Measurements from ENCODE around the gene GALNT16.

The GALNT16 gene

GRCh38 chr14:69398818-69399210, 138.9 kb downstream of the GALNT16 start:
- no peak for DNase-seq
- ChIA-PET POLR2A (interaction anchor here (1.1 kb wide), 1 partner anchor 247 kb away, joined by 4 read pairs; no protein-coding TSS in a partner anchor), CTCF (interaction anchor here (1.0 to 1.5 kb wide), 2 partner anchors 14 to 60 kb away, joined by 3 read pairs; no protein-coding TSS in a partner anchor)
- peaks cover 0 to 27% (median 13%) of the 10 kb centered on the region in 4 experiments for H3K36me3 ChIP-seq (ENCODE audit: control insufficient read depth in 4 of 4, insufficient read depth in 4 of 4, low read length in 3 of 4)
- H3K4me1 ChIP-seq (ENCODE audit: control extremely low read depth in 1 of 4, control insufficient read depth in 4 of 4, insufficient read depth in 4 of 4, low read length in 3 of 4), result peaks cover 13 to 37% (median 35%) of the 10 kb centered on the region in 4 experiments
- H3K9me3 ChIP-seq (ENCODE audit: control extremely low read depth in 1 of 5, control insufficient read depth in 4 of 5, insufficient read depth in 2 of 5, low read depth in 1 of 5, low read length in 4 of 5), result no peaks in the 10 kb centered on the region
- H3K4me3 ChIP-seq (ENCODE audit: control insufficient read depth in 1 of 7, extremely low read depth in 1 of 7, insufficient read depth in 4 of 7, low read depth in 2 of 7, low read length in 6 of 7), result peak overlapping the region; percentile 87 to 96 (median 90)
- no peaks in the 10 kb centered on the region for H3K27me3 ChIP-seq (replicated peaks in 2 of 5; ENCODE audit: control insufficient read depth in 4 of 5, insufficient read depth in 5 of 5, low read length in 4 of 5)
- H3K27ac ChIP-seq (ENCODE audit: insufficient read depth in 1 of 2, low read depth in 1 of 2, low read length in 2 of 2, poor library complexity in 1 of 2, severe bottlenecking in 2 of 2), result peak overlapping the region; percentile 95 to 96
- 0% methylated on average over 15 of the region's 18 CpGs for WGBS (ENCODE audit: insufficient coverage)

- CTCF ChIA-PET, result interaction anchor here (1.0 kb wide), 1 partner anchor 15 kb away, joined by 3 read pairs; no protein-coding TSS in a partner anchor
Measured at GRCh38 chr14:69399750-69400149, 139.8 kb downstream of the GALNT16 start.

DNA sequence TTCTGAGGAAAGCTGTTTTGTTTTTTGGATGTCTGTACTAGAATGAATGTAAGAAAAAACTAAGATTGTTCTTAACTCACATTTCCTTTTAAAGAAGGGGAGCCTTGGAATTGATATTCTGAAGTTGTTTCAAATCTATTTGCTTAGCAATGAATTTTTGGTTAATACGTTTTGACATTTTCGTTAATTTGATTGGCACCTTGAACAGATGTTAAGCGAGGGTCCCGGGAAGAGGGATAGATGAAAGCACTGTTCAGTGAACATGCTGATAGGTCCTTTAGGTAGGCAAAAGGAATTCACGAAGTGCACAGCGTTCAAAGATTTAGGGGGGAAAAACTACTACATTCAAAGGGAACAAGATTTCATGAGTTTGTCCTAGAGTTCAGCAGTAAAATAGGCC, 140.2 kb downstream of the GALNT16 start:
- Histone ChIP-seq H3K36me3 (ENCODE audit: control insufficient read depth in 4 of 4, insufficient read depth in 4 of 4, low read length in 3 of 4) (peaks cover 1 to 14% (median 4%) of the 10 kb centered on the region in 4 experiments), H3K9me3 (ENCODE audit: control extremely low read depth in 1 of 5, control insufficient read depth in 4 of 5, insufficient read depth in 2 of 5, low read depth in 1 of 5, low read length in 4 of 5) (peaks cover 0 to 2% (median 0%) of the 10 kb centered on the region in 5 experiments), H3K27ac (ENCODE audit: insufficient read depth in 1 of 2, low read depth in 1 of 2, low read length in 2 of 2, poor library complexity in 1 of 2, severe bottlenecking in 2 of 2) (no peak overlapping the region), H3K27me3 (replicated peaks in 2 of 5; ENCODE audit: control insufficient read depth in 4 of 5, insufficient read depth in 5 of 5, low read length in 4 of 5) (no peaks in the 10 kb centered on the region), H3K4me1 (ENCODE audit: control extremely low read depth in 1 of 4, control insufficient read depth in 4 of 4, insufficient read depth in 4 of 4, low read length in 3 of 4) (peaks cover 13 to 37% (median 35%) of the 10 kb centered on the region in 4 experiments), H3K4me3 (ENCODE audit: control insufficient read depth in 1 of 7, extremely low read depth in 1 of 7, insufficient read depth in 4 of 7, low read depth in 2 of 7, low read length in 6 of 7) (peak overlapping the region in 6 of 7 experiments; percentile 3 to 95 (median 57))
- 97% methylated on average over 6 of the region's 6 CpGs for WGBS (ENCODE audit: insufficient coverage)
- ChIA-PET CTCF (interaction anchor here (1.0 kb wide), 1 partner anchor 15 kb away, joined by 3 read pairs; no protein-coding TSS in a partner anchor), POLR2A (no interaction called here)
- no peak for DNase-seq

More at GRCh38 chr14:69399750-69400149, 139.8 kb downstream of the GALNT16 start:
- Histone ChIP-seq H3K9me3 (ENCODE audit: control extremely low read depth in 1 of 5, control insufficient read depth in 4 of 5, insufficient read depth in 2 of 5, low read depth in 1 of 5, low read length in 4 of 5) (peaks cover 0 to under 1% (median 0%) of the 10 kb centered on the region in 5 experiments), H3K27ac (ENCODE audit: insufficient read depth in 1 of 2, low read depth in 1 of 2, low read length in 2 of 2, poor library complexity in 1 of 2, severe bottlenecking in 2 of 2) (no peak overlapping the region), H3K36me3 (ENCODE audit: control insufficient read depth in 4 of 4, insufficient read depth in 4 of 4, low read length in 3 of 4) (peaks cover 0 to 18% (median 7%) of the 10 kb centered on the region in 4 experiments), H3K27me3 (replicated peaks in 2 of 5; ENCODE audit: control insufficient read depth in 4 of 5, insufficient read depth in 5 of 5, low read length in 4 of 5) (no peaks in the 10 kb centered on the region), H3K4me1 (ENCODE audit: control extremely low read depth in 1 of 4, control insufficient read depth in 4 of 4, insufficient read depth in 4 of 4, low read length in 3 of 4) (peaks cover 13 to 37% (median 35%) of the 10 kb centered on the region in 4 experiments), H3K4me3 (ENCODE audit: control insufficient read depth in 1 of 7, extremely low read depth in 1 of 7, insufficient read depth in 4 of 7, low read depth in 2 of 7, low read length in 6 of 7) (peak overlapping the region in 5 of 7 experiments; percentile 33 to 96 (median 89))
- WGBS (ENCODE audit: insufficient coverage), result 98% methylated on average over 6 of the region's 8 CpGs
- no peak for DNase-seq
- POLR2A ChIA-PET, result no interaction called here

GRCh38 chr14:69401841-69402240, 141.9 kb downstream of the GALNT16 start:
- Histone ChIP-seq H3K27ac (ENCODE audit: insufficient read depth in 1 of 2, low read depth in 1 of 2, low read length in 2 of 2, poor library complexity in 1 of 2, severe bottlenecking in 2 of 2) (no peak overlapping the region), H3K27me3 (replicated peaks in 2 of 5; ENCODE audit: control insufficient read depth in 4 of 5, insufficient read depth in 5 of 5, low read length in 4 of 5) (no peaks in the 10 kb centered on the region), H3K4me1 (ENCODE audit: control extremely low read depth in 1 of 4, control insufficient read depth in 4 of 4, insufficient read depth in 4 of 4, low read length in 3 of 4) (peaks cover 13 to 32% (median 29%) of the 10 kb centered on the region in 4 experiments), H3K36me3 (ENCODE audit: control insufficient read depth in 4 of 4, insufficient read depth in 4 of 4, low read length in 3 of 4) (peaks cover 0 to 4% (median 2%) of the 10 kb centered on the region in 4 experiments), H3K9me3 (ENCODE audit: control extremely low read depth in 1 of 5, control insufficient read depth in 4 of 5, insufficient read depth in 2 of 5, low read depth in 1 of 5, low read length in 4 of 5) (peaks cover 0 to 2% (median 0%) of the 10 kb centered on the region in 5 experiments), H3K4me3 (ENCODE audit: control insufficient read depth in 1 of 7, extremely low read depth in 1 of 7, insufficient read depth in 4 of 7, low read depth in 2 of 7, low read length in 6 of 7) (no peak overlapping the region)
- no peak for DNase-seq
- WGBS (ENCODE audit: insufficient coverage), result no CpG with 5 or more reads among the region's 2 CpGs
- ChIA-PET CTCF (interaction anchor here (1.2 kb wide), 1 partner anchor 12 kb away, joined by 3 read pairs; no protein-coding TSS in a partner anchor), POLR2A (no interaction called here)

GRCh38 chr14:69404478-69404877, 144.5 kb downstream of the GALNT16 start:
- Histone ChIP-seq H3K4me1 (ENCODE audit: control extremely low read depth in 1 of 4, control insufficient read depth in 4 of 4, insufficient read depth in 4 of 4, low read length in 3 of 4) (peaks cover 8 to 25% (median 17%) of the 10 kb centered on the region in 4 experiments), H3K36me3 (ENCODE audit: control insufficient read depth in 4 of 4, insufficient read depth in 4 of 4, low read length in 3 of 4) (peaks cover 0 to 4% (median 2%) of the 10 kb centered on the region in 4 experiments), H3K27ac (ENCODE audit: insufficient read depth in 1 of 2, low read depth in 1 of 2, low read length in 2 of 2, poor library complexity in 1 of 2, severe bottlenecking in 2 of 2) (no peak overlapping the region), H3K9me3 (ENCODE audit: control extremely low read depth in 1 of 5, control insufficient read depth in 4 of 5, insufficient read depth in 2 of 5, low read depth in 1 of 5, low read length in 4 of 5) (peaks cover 0 to 2% (median 0%) of the 10 kb centered on the region in 5 experiments), H3K4me3 (ENCODE audit: control insufficient read depth in 1 of 7, extremely low read depth in 1 of 7, insufficient read depth in 4 of 7, low read depth in 2 of 7, low read length in 6 of 7) (no peak overlapping the region), H3K27me3 (replicated peaks in 2 of 5; ENCODE audit: control insufficient read depth in 4 of 5, insufficient read depth in 5 of 5, low read length in 4 of 5) (no peaks in the 10 kb centered on the region)
- POLR2A ChIA-PET, result no interaction called here
- no peak for DNase-seq
- CTCF ChIA-PET, result no interaction called here
- WGBS (ENCODE audit: insufficient coverage), result no CpG with 5 or more reads among the region's 3 CpGs

DNA sequence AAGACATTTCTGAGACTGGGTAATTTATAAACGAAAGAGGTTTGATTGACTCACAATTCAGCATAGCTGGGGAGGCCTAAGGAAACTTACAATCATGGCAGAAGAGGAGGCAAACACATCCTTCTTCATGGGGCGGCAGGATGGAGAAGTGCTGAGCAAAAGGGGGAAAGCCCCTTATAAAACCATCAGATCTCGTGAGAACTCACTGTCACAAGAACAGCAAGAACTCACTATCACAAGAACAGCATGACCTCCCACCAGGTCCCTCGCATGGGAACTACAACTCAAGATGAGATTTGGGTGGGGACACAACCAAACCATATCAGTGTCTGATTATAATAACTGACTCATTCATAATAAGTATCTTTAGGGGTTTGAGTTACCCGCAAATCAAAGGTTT, 144.9 kb downstream of the GALNT16 start:
- Histone ChIP-seq H3K27me3 (replicated peaks in 2 of 5; ENCODE audit: control insufficient read depth in 4 of 5, insufficient read depth in 5 of 5, low read length in 4 of 5) (no peaks in the 10 kb centered on the region), H3K27ac (ENCODE audit: insufficient read depth in 1 of 2, low read depth in 1 of 2, low read length in 2 of 2, poor library complexity in 1 of 2, severe bottlenecking in 2 of 2) (no peak overlapping the region), H3K36me3 (ENCODE audit: control insufficient read depth in 4 of 4, insufficient read depth in 4 of 4, low read length in 3 of 4) (peaks cover 0 to 4% (median 2%) of the 10 kb centered on the region in 4 experiments), H3K9me3 (ENCODE audit: control extremely low read depth in 1 of 5, control insufficient read depth in 4 of 5, insufficient read depth in 2 of 5, low read depth in 1 of 5, low read length in 4 of 5) (peaks cover 0 to 2% (median 0%) of the 10 kb centered on the region in 5 experiments), H3K4me3 (ENCODE audit: control insufficient read depth in 1 of 7, extremely low read depth in 1 of 7, insufficient read depth in 4 of 7, low read depth in 2 of 7, low read length in 6 of 7) (no peak overlapping the region), H3K4me1 (ENCODE audit: control extremely low read depth in 1 of 4, control insufficient read depth in 4 of 4, insufficient read depth in 4 of 4, low read length in 3 of 4) (peaks cover 6 to 21% (median 13%) of the 10 kb centered on the region in 4 experiments)
- 100% methylated on average over 1 of the region's 5 CpGs for WGBS (ENCODE audit: insufficient coverage)
- ChIA-PET CTCF (no interaction called here), POLR2A (no interaction called here)
- DNase-seq, result no peak

- peaks cover 0 to 4% (median 1%) of the 10 kb centered on the region in 4 experiments for H3K36me3 ChIP-seq (ENCODE audit: control insufficient read depth in 4 of 4, insufficient read depth in 4 of 4, low read length in 3 of 4)
- CTCF ChIA-PET, result interaction anchor here (1.4 kb wide), 1 partner anchor 54 kb away, joined by 3 read pairs; no protein-coding TSS in a partner anchor
- POLR2A ChIA-PET, result no interaction called here
Measured at GRCh38 chr14:69405762-69406161, 145.8 kb downstream of the GALNT16 start.

More at GRCh38 chr14:69405762-69406161, 145.8 kb downstream of the GALNT16 start:
- no peak for DNase-seq
- peaks cover 2 to 12% (median 5%) of the 10 kb centered on the region in 4 experiments for H3K4me1 ChIP-seq (ENCODE audit: control extremely low read depth in 1 of 4, control insufficient read depth in 4 of 4, insufficient read depth in 4 of 4, low read length in 3 of 4)
- H3K9me3 ChIP-seq (ENCODE audit: control extremely low read depth in 1 of 5, control insufficient read depth in 4 of 5, insufficient read depth in 2 of 5, low read depth in 1 of 5, low read length in 4 of 5), result peaks cover 0 to 2% (median 0%) of the 10 kb centered on the region in 5 experiments
- H3K27me3 ChIP-seq (replicated peaks in 2 of 5; ENCODE audit: control insufficient read depth in 4 of 5, insufficient read depth in 5 of 5, low read length in 4 of 5), result no peaks in the 10 kb centered on the region
- H3K27ac ChIP-seq (ENCODE audit: insufficient read depth in 1 of 2, low read depth in 1 of 2, low read length in 2 of 2, poor library complexity in 1 of 2, severe bottlenecking in 2 of 2), result no peak overlapping the region
- no peak overlapping the region for H3K4me3 ChIP-seq (ENCODE audit: control insufficient read depth in 1 of 7, extremely low read depth in 1 of 7, insufficient read depth in 4 of 7, low read depth in 2 of 7, low read length in 6 of 7)
